SK-N-SH (cell line): ENCODE measurements around the gene SLC66A1. TPM values are rescaled to one million over a fixed set of nuclear protein-coding genes. Genes with fewer than 3 reads are reported as not detected.
"Not testable (repeated sequence)": the region's sequence is repeated elsewhere in the genome, so short reads cannot be mapped to it uniquely, and the experiment has no call there.

ENCODE experiments used
- CTCF ChIA-PET: fragments of 300-600, 350-600 bp; formaldehyde crosslinking; extraction: SDS; loops from one replicate; lab custom pipeline; 2021; lab: Yijun Ruan, JAX
- POLR2A ChIA-PET: fragments of 350-600 bp; sonication (Branson Sonifier 250); formaldehyde crosslinking; extraction: SDS; loops from one replicate; lab custom pipeline; 2020; ENCODE audit warnings: antibody characterized with exemption, inconsistent platforms; lab: Yijun Ruan, JAX
- DNase-seq: peaks from one replicate; pipeline ENCODE4 v3.0.0; 2012
- H2AFZ ChIP-seq: fragments of 200-600 bp; sonication (generic); 2 replicates; pipeline ENCODE4 v1.8.1; 2016; ENCODE audit warnings: antibody characterized with exemption, mild to moderate bottlenecking, low read depth
- H3F3A ChIP-seq: fragments of 200-600 bp; sonication (generic); replicated peaks from 2 replicates; pipeline ENCODE3; 2016; ENCODE audit warnings: antibody characterized with exemption, mild to moderate bottlenecking; ENCODE audit not compliant: insufficient read depth
- H3K27ac ChIP-seq, 2 experiments: fragments of 200-500 bp in 1 of 2; fragments of 200-600 bp in 1 of 2; sonication (Bioruptor generic) in 1 of 2; sonication (generic), shearing (Covaris generic) in 1 of 2; 2 replicates each; pipeline versions ENCODE4 v1.5.1 to v1.6.1; 2014 to 2016; ENCODE audit warnings: low read depth in 2 of 2, inconsistent platforms in 1 of 2, low read length in 1 of 2, mild to moderate bottlenecking in 1 of 2, mixed read lengths in 1 of 2
- H3K27me3 ChIP-seq: fragments of 200-600 bp; sonication (generic), shearing (Covaris generic); 2 replicates; pipeline ENCODE4 v1.6.1; 2016; ENCODE audit warnings: mixed run types; ENCODE audit not compliant: insufficient read depth
- H3K36me3 ChIP-seq, 2 experiments: fragments of 200-500 bp in 1 of 2; fragments of 200-600 bp in 1 of 2; sonication (Bioruptor generic) in 1 of 2; sonication (generic) in 1 of 2; replicated peaks in 1 of 2; 2 replicates each; pipeline versions ENCODE3 to v1.5.1; 2014 to 2016; ENCODE audit warnings: low read length in 1 of 2, mild to moderate bottlenecking in 1 of 2; ENCODE audit not compliant: insufficient read depth in 2 of 2, control insufficient read depth in 1 of 2
- H3K4me1 ChIP-seq, 2 experiments: fragments of 200-500 bp in 1 of 2; fragments of 200-600 bp in 1 of 2; sonication (Bioruptor generic) in 1 of 2; sonication (generic), shearing (Covaris generic) in 1 of 2; 2 replicates each; pipeline versions ENCODE4 v1.5.1 to v1.6.1; 2014 to 2016; ENCODE audit warnings: low read depth in 1 of 2, low read length in 1 of 2, mixed run types in 1 of 2; ENCODE audit not compliant: insufficient read depth in 2 of 2, control insufficient read depth in 1 of 2
- H3K4me2 ChIP-seq: fragments of 200-600 bp; sonication (generic), shearing (Covaris generic); 2 replicates; pipeline ENCODE4 v1.6.1; 2017; ENCODE audit warnings: mixed run types
- H3K4me3 ChIP-seq, 2 experiments: fragments of 200-500 bp in 1 of 2; fragments of 200-600 bp in 1 of 2; sonication (Bioruptor generic) in 1 of 2; sonication (generic), shearing (Covaris generic) in 1 of 2; 2 replicates each; pipeline versions ENCODE4 v1.5.1 to v1.8.1; 2014 to 2016; ENCODE audit warnings: low read depth in 2 of 2, inconsistent platforms in 1 of 2, low read length in 1 of 2, mild to moderate bottlenecking in 1 of 2, mixed read lengths in 1 of 2, moderate library complexity in 1 of 2
- H3K79me2 ChIP-seq: fragments of 200-600 bp; sonication (generic); 2 replicates; pipeline ENCODE4 v1.8.1; 2017; ENCODE audit warnings: mild to moderate bottlenecking; ENCODE audit not compliant: insufficient read depth
- H3K9ac ChIP-seq: fragments of 200-600 bp; sonication (generic); 2 replicates; pipeline ENCODE4 v1.6.1; 2017; ENCODE audit warnings: mixed run types
- H3K9me2 ChIP-seq: fragments of 200-600 bp; sonication (generic); 2 replicates; pipeline ENCODE4 v1.6.1; 2017; ENCODE audit warnings: mixed run types
- H3K9me3 ChIP-seq: fragments of 200-600 bp; sonication (generic); 2 replicates; pipeline ENCODE4 v1.6.1; 2017; ENCODE audit warnings: mixed run types, mild to moderate bottlenecking, moderate library complexity
- H4K20me1 ChIP-seq: fragments of 200-600 bp; sonication (generic); 2 replicates; pipeline ENCODE4 v1.6.1; 2017; ENCODE audit warnings: mild to moderate bottlenecking, mixed run types; ENCODE audit not compliant: insufficient read depth
- CHD2 ChIP-seq: fragments of 150-350 bp; IDR thresholded peaks from 2 replicates; pipeline ENCODE4 v1.6.1; 2018; ENCODE audit warnings: low read length; ENCODE audit not compliant: partially characterized antibody
- FOXM1 ChIP-seq: IDR thresholded peaks from 2 replicates; pipeline ENCODE4 v1.4.0; 2012; ENCODE audit warnings: low read depth, mild to moderate bottlenecking
- GATA2 ChIP-seq: sonication (generic); formaldehyde crosslinking; IDR thresholded peaks from 2 replicates; pipeline ENCODE4 v1.5.0; 2020; ENCODE audit warnings: mild to moderate bottlenecking, missing genetic modification reagents
- IRF3 ChIP-seq: fragments of 150-350 bp; IDR thresholded peaks from 2 replicates; pipeline ENCODE4 v1.6.1; 2016; ENCODE audit warnings: mild to moderate bottlenecking, low read depth, low read length
- MAX ChIP-seq: IDR thresholded peaks from 2 replicates; pipeline ENCODE4 v1.4.0; 2012; ENCODE audit warnings: low read depth
- MEF2A ChIP-seq: IDR thresholded peaks from 2 replicates; pipeline ENCODE4 v1.4.0; 2012; ENCODE audit warnings: low read depth, borderline replicate concordance
- NFIC ChIP-seq: IDR thresholded peaks from 2 replicates; pipeline ENCODE4 v1.4.0; 2012; ENCODE audit warnings: borderline replicate concordance
- POLR2AphosphoS5 ChIP-seq: IDR thresholded peaks from 2 replicates; pipeline ENCODE4 v1.6.1; 2012; ENCODE audit warnings: low read depth, low read length
- RAD21 ChIP-seq: IDR thresholded peaks from 2 replicates; pipeline ENCODE4 v1.6.1; 2012; ENCODE audit warnings: mild to moderate bottlenecking, low read length
- SIN3A ChIP-seq: IDR thresholded peaks from 2 replicates; pipeline ENCODE4 v1.6.1; 2012; ENCODE audit warnings: low read depth, mild to moderate bottlenecking, low read length, moderate library complexity, borderline replicate concordance
- USF2 ChIP-seq: fragments of 150-350 bp; IDR thresholded peaks from 2 replicates; pipeline ENCODE4 v1.6.1; 2017; ENCODE audit warnings: antibody characterized with exemption, low read length, low read depth, borderline replicate concordance
- YY1 ChIP-seq: IDR thresholded peaks from 2 replicates; pipeline ENCODE4 v1.4.0; 2012; ENCODE audit warnings: low read depth, mild to moderate bottlenecking
- ZBTB33 ChIP-seq: IDR thresholded peaks from 2 replicates; pipeline ENCODE4 v1.4.0; 2012; ENCODE audit warnings: low read depth, borderline replicate concordance
- WGBS: methylation state at CpG from one replicate; pipeline ENCODE4 v1.1.6; 2017; ENCODE audit warnings: low lambda C conversion rate; 5-methylcytosine and 5-hydroxymethylcytosine counted together
- polyA plus RNA-seq, 3 experiments: library from polyadenylated mRNA; depleted of rRNA; stranded (reverse); fragments of >200 nt; gene quantifications; 2 replicates each; pipeline ENCODE4 v1.2.3, GENCODE V29; 2012

SLC66A1 gene
- polyA plus RNA-seq, 1 of the 3 experiments (the other 2 are of a cell fraction), result 16.9 TPM

- POLR2A ChIA-PET, result no interaction called here
- no peaks in the 10 kb centered on the region for H3K9me2 ChIP-seq
- no peak for TF ChIP-seq IRF3
- TF ChIP-seq MAX, result no peak
- TF ChIP-seq FOXM1, result no peak
- no peak for TF ChIP-seq USF2
- no peak for TF ChIP-seq MEF2A
- no peak for TF ChIP-seq SIN3A
- TF ChIP-seq, all 33 proteins: peak for 0
- H3F3A ChIP-seq, result peaks cover 3% of the 10 kb centered on the region
- CTCF ChIA-PET, result interaction anchor here (1.6 kb wide), 1 partner anchor 355 kb away, joined by 3 read pairs; no protein-coding TSS in a partner anchor
- no peak overlapping the region for H3K27ac ChIP-seq
- H3K4me2 ChIP-seq, result no peak overlapping the region
- no peak overlapping the region for H2AFZ ChIP-seq
- no peaks in the 10 kb centered on the region for H3K9me3 ChIP-seq
- no peaks in the 10 kb centered on the region for H3K27me3 ChIP-seq
- no peak overlapping the region for H3K9ac ChIP-seq
- WGBS, result 77% methylated on average over 2 of the region's 5 CpGs
- no peak overlapping the region for H3K4me3 ChIP-seq
- no peaks in the 10 kb centered on the region for H4K20me1 ChIP-seq
- peaks cover 6 to 20% of the 10 kb centered on the region in 2 experiments for H3K36me3 ChIP-seq
- DNase-seq, result no peak
- no peaks in the 10 kb centered on the region for H3K4me1 ChIP-seq
- no peaks in the 10 kb centered on the region for H3K79me2 ChIP-seq
These were observed 49.4 kb upstream of the SLC66A1 start for GRCh38 chr1:19262744-19263143.

GRCh38 chr1:19268445-19268844 is 43.7 kb upstream of the SLC66A1 start:
- Histone ChIP-seq H3K79me2 (no peaks in the 10 kb centered on the region), H3K27me3 (no peaks in the 10 kb centered on the region), H3K4me1 (no peaks in the 10 kb centered on the region), H3K4me2 (no peak overlapping the region), H3K9me2 (no peaks in the 10 kb centered on the region), H3K27ac (no peak overlapping the region), H2AFZ (no peak overlapping the region), H3K9ac (no peak overlapping the region), H3K9me3 (no peaks in the 10 kb centered on the region), H3F3A (no peaks in the 10 kb centered on the region), H3K36me3 (no peaks in the 10 kb centered on the region), H4K20me1 (no peaks in the 10 kb centered on the region), H3K4me3 (no peak overlapping the region)
- ChIA-PET POLR2A (interaction anchor here (0.6 kb wide), 1 partner anchor 44 kb away, joined by 4 read pairs; the partner anchor contains the start of genes AKR7A2 and SLC66A1), CTCF (no interaction called here)
- DNase-seq, result no peak
- TF ChIP-seq MAX (no peak), CHD2 (no peak), ZBTB33 (no peak), POLR2AphosphoS5 (no peak), YY1 (no peak), NFIC (no peak), GATA2 (CRISPR knock-in tag) (no peak), IRF3 (no peak), RAD21 (no peak)
- WGBS, result 67% methylated on average over 5 of the region's 11 CpGs

GRCh38 chr1:19269427-19270342 is 42.4 kb upstream of the SLC66A1 start:
- POLR2A ChIA-PET, H3K4me3 ChIP-seq, H3K4me1 ChIP-seq, CTCF ChIA-PET, H4K20me1 ChIP-seq, H3K27me3 ChIP-seq, H3K4me2 ChIP-seq, H2AFZ ChIP-seq, H3K36me3 ChIP-seq, DNase-seq, H3F3A ChIP-seq, H3K9me3 ChIP-seq, H3K79me2 ChIP-seq, H3K9ac ChIP-seq, H3K9me2 ChIP-seq, H3K27ac ChIP-seq: not testable (repeated sequence)
- WGBS, result 62% methylated on average over 4 of the region's 9 CpGs
